ENCODE results near the gene PFKP.
A peak's percentile ranks its signal among the peaks of the same experiment; 100 is the strongest.

The PFKP gene

DNA sequence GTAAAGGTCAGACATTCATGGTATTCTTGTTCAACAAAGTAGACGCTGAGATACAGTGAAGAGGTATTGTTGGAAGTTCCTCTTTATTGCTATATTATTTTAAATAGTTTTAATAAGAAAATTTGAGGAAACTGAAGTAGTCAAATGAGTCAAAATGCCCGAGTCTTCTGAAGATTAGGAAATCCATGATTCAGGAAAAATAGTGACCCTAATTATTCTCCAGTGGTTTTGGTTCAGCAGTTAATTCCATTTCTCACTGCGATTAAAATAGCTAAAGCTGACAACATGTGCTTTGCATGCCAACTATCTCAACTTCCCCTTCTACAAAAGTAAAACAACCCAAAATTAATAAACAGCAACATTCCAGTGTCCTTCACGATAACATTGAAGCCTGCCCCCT is 32.7 kb upstream of the PFKP start:
- in situ Hi-C loops (cut with HindIII; ENCODE audit: low sequenced_read_pairs), result no loop called here
- H3K4me3 ChIP-seq (ENCODE audit: low read depth, low read length), result no peak overlapping the region
- DNase-seq (ENCODE audit: low read depth, low spot score), result no peak
- TF ChIP-seq, protein P1, sequence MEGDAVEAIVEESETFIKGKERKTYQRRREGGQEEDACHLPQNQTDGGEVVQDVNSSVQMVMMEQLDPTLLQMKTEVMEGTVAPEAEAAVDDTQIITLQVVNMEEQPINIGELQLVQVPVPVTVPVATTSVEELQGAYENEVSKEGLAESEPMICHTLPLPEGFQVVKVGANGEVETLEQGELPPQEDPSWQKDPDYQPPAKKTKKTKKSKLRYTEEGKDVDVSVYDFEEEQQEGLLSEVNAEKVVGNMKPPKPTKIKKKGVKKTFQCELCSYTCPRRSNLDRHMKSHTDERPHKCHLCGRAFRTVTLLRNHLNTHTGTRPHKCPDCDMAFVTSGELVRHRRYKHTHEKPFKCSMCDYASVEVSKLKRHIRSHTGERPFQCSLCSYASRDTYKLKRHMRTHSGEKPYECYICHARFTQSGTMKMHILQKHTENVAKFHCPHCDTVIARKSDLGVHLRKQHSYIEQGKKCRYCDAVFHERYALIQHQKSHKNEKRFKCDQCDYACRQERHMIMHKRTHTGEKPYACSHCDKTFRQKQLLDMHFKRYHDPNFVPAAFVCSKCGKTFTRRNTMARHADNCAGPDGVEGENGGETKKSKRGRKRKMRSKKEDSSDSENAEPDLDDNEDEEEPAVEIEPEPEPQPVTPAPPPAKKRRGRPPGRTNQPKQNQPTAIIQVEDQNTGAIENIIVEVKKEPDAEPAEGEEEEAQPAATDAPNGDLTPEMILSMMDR (IDR thresholded peaks at IDR 0.05; ENCODE audit: low read depth, low read length), result no peak

DNA sequence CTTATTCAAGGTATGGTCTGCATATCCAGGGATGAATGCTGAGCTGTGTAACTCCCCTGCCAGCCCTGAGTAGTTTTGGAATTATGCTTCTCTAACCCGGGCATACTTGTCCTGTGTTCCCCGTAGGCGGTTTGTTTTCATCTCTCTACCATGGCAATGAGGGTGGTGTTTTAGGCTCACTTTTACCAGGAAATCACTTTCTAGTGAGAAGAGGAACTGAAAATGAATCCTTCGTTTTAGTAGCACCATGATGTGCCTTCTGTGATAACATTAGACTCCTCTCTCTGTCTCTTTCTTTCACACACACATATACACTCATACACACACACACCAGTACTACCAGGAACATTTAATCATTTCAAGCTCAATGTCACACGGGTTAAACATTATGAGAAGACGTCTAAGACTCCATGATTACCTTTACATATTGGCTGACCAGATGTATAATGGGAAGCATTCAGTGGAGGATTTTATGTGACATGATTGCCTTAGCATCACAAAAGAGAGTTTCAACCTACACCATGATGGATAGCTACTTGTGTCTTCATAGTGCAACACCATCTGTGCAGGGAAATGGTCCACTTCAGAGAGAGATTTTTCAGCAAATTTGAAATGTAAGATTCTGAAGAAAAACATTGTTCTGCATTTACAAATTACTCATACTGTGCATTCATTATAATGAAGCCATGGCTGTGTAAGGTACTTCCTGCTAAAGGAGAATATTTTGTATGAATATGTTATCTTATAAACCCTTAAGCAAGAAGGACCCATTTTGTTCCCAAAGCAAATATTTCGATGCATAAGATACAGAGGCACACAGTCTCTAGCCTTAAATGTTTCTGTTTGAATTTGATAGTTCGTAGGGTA is 31.0 kb upstream of the PFKP start:
- in situ Hi-C loops (cut with HindIII; ENCODE audit: low sequenced_read_pairs), result no loop called here
- TF ChIP-seq, protein P1 (IDR thresholded peaks at IDR 0.05; ENCODE audit: low read depth, low read length), result no peak
- H3K4me3 ChIP-seq (ENCODE audit: low read depth, low read length), result no peak overlapping the region
- no peak for DNase-seq (ENCODE audit: low read depth, low spot score)

DNA sequence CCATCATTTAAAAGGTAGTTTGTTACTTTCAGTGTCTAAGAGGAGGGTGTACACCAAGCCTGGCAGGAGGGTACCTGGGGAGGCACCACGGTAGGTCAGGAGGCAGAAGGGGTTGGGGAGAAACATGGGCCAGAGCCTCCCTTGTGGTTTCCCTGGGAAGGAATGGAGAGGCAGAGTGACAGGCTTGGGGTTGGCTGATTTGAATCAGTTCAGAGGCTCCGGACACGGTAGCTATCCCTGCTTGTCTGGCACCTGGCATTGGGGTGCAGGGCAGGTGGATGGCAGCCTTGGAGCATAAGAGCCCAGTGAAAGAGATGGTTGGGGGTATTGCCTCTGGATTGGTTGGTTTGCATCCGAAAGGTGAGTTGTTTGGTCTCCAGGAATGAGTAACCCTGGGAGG is 30.2 kb upstream of the PFKP start:
- no peak for DNase-seq (ENCODE audit: low read depth, low spot score)
- H3K4me3 ChIP-seq (ENCODE audit: low read depth, low read length), result no peak overlapping the region
- TF ChIP-seq, protein P1 (IDR thresholded peaks at IDR 0.05; ENCODE audit: low read depth, low read length), result no peak
- in situ Hi-C loops (cut with HindIII; ENCODE audit: low sequenced_read_pairs), result no loop called here

DNA sequence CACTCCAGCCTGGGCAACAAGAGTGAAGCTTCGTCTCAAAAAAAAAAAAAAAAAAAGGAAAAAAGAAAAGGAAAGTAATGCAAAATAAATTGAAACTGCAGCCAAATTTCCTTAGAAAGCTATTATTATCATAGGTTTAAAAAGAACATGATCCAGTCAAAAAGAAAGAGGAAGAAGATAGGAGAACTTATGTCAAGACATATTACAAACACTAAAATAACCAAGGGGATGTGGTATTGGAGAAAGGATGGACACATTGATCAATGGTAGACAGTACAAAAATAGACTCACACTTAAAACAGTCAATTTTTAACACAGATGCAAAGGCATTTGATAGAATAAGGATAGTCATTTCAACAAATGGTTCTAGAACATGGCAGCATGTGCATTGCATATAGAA is 27.3 kb upstream of the PFKP start:
- DNase-seq (ENCODE audit: low read depth, low spot score), result no peak
- in situ Hi-C loops (cut with HindIII; ENCODE audit: low sequenced_read_pairs), result no loop called here
- H3K4me3 ChIP-seq (ENCODE audit: low read depth, low read length), result no peak overlapping the region
- TF ChIP-seq, protein P1 (IDR thresholded peaks at IDR 0.05; ENCODE audit: low read depth, low read length), result no peak

DNA sequence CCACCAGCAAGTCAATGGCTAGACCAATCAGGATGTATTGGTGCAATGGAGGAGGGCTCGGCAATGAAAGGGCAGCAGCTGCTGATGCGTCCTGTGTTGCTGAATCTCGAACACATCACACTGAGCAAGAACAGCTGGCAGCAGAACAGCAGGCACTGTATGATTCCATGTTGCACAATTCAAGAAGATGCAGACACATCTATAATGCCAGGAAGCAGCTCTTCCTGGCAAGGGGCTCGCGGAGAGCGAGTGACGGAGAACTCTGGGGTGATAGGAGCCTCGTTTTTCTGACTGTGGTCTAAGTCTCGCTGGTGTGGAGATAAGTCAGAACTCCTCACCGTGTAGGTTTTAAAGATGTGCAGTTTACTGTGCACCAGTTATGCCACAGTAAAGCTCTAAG is 24.8 kb upstream of the PFKP start:
- TF ChIP-seq, protein P1 (IDR thresholded peaks at IDR 0.05; ENCODE audit: low read depth, low read length), result no peak
- in situ Hi-C loops (cut with HindIII; ENCODE audit: low sequenced_read_pairs), result no loop called here
- H3K4me3 ChIP-seq (ENCODE audit: low read depth, low read length), result no peak overlapping the region
- no peak for DNase-seq (ENCODE audit: low read depth, low spot score)

DNA sequence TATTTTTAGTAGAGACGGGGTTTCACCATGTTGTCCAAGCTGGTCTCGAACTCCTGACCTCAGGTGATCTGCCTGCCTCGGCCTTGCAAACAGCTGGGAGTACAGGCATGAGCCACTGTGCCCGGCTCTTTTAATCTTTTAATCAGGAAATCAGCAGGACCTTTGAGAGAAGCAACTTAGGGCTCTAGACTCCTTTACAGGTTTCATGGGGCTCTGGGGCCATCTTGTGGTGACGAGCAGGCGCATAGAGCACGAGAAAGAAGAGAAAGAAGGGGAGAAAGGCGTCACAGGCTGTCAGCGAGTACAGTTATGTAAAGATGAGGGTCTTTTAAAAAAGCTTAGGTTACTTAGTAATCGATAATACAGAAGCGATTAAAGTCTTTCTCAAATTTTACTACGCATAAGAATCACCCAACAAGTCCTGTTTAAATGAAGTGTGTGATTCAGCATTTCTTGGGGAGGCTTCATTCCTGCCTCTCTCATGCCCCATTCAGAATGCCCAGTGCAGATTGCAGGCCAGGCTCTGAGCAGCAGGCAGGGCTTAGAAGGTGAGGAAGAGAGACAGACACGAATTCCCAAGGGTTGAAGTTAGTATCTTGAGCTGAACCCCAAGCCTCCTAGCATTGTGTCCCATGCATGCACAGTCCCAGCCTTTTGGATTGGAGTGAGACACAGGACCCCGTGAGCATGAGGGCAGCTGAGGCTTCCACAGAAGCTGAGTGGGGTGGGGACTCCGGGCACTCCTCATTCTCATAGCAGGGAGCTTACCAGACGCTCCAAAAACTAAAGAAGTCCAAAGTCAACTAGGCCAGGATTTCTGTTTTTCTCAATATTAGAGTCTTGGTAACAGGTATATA is 23.6 kb upstream of the PFKP start:
- peak; percentile 82 for DNase-seq (ENCODE audit: low read depth, low spot score)
- TF ChIP-seq, protein P1 (IDR thresholded peaks at IDR 0.05; ENCODE audit: low read depth, low read length), result peak; percentile 89
- no peak overlapping the region for H3K4me3 ChIP-seq (ENCODE audit: low read depth, low read length)
- in situ Hi-C loops (cut with HindIII; ENCODE audit: low sequenced_read_pairs), result no loop called here

Measured in astrocyte of the spinal cord (primary cell).